K562 (cell line): ENCODE results near the gene GFM2. TPM values are rescaled to one million over a fixed set of nuclear protein-coding genes. Genes with fewer than 3 reads are reported as not detected.

Experiments
- CEBPG ChIP-seq, 3 experiments: fragments of 200-800 bp in 1 of 3; sonication (Bioruptor generic) in 1 of 3; sonication (generic) in 1 of 3; formaldehyde crosslinking in 1 of 3; IDR thresholded peaks in 2 of 3; conservative IDR thresholded peaks in 1 of 3; 2 replicates each; pipeline versions ENCODE4 v1.6.1 to v1.8.0; 2016 to 2022; ENCODE audit warnings: missing compliant biosample characterization in 2 of 3, missing genetic modification characterization in 2 of 3, mild to moderate bottlenecking in 1 of 3, missing genetic modification reagents in 1 of 3
- CTBP1 ChIP-seq: fragments of 450-650 bp; IDR thresholded peaks from 2 replicates; pipeline ENCODE4 v1.6.1; 2016; ENCODE audit warnings: borderline replicate concordance
- CTCF ChIP-seq, 3 experiments: IDR thresholded peaks in 2 of 3; conservative IDR thresholded peaks in 1 of 3; 2 replicates each; pipeline ENCODE4 v1.5.1; 2011 to 2012; ENCODE audit warnings: low read length in 3 of 3, mild to moderate bottlenecking in 3 of 3, control low read depth in 2 of 3, improper control_type of control experiment in 1 of 3, inconsistent platforms in 1 of 3, low read depth in 1 of 3, mixed read lengths in 1 of 3, moderate library complexity in 1 of 3; ENCODE audit not compliant: insufficient read depth in 2 of 3
- GTF2B ChIP-seq: IDR thresholded peaks from 2 replicates; pipeline ENCODE4 v1.6.1; 2011; ENCODE audit not compliant: insufficient read length; ENCODE audit errors: extremely low read depth
- L3MBTL2 ChIP-seq: fragments of 450-650 bp; IDR thresholded peaks from 2 replicates; pipeline ENCODE4 v1.6.1; 2016; ENCODE audit warnings: mild to moderate bottlenecking, moderate library complexity
- MYC ChIP-seq, 2 experiments: fragments of 250-450 bp in 1 of 2; sonication (Bioruptor Pico) in 1 of 2; IDR thresholded peaks; 2 replicates each; pipeline versions ENCODE4 v1.5.1 to v1.6.1; 2012 to 2021; ENCODE audit warnings: low read depth in 2 of 2, borderline replicate concordance in 1 of 2, improper control_type of control experiment in 1 of 2, low read length in 1 of 2, mild to moderate bottlenecking in 1 of 2, moderate library complexity in 1 of 2
- RBM22 ChIP-seq: fragments of 200-400 bp; formaldehyde crosslinking; IDR thresholded peaks from 2 replicates; pipeline ENCODE4 v1.6.1; 2018; ENCODE audit warnings: low read length, low read depth; ENCODE audit not compliant: poor library complexity, severe bottlenecking
- RCOR1 ChIP-seq, 2 experiments: IDR thresholded peaks; 2 replicates each; pipeline ENCODE4 v1.6.1; 2012; ENCODE audit warnings: low read depth in 2 of 2, low read length in 2 of 2, borderline replicate concordance in 1 of 2, improper control_type of control experiment in 1 of 2
- SAFB ChIP-seq: fragments of 200-400 bp; formaldehyde crosslinking; IDR thresholded peaks from 2 replicates; pipeline ENCODE4 v1.6.1; 2017; ENCODE audit warnings: low read depth, low read length, borderline replicate concordance
- SPI1 ChIP-seq: IDR thresholded peaks from 2 replicates; pipeline ENCODE4 v1.6.1; 2011; ENCODE audit warnings: low read depth, low read length, control low read depth, borderline replicate concordance
- TAF1 ChIP-seq: IDR thresholded peaks from 2 replicates; pipeline ENCODE4 v1.6.1; 2011; ENCODE audit warnings: mild to moderate bottlenecking, low read length, moderate library complexity; ENCODE audit not compliant: insufficient read depth, control insufficient read depth, severe bottlenecking; ENCODE audit errors: extremely low read depth
- UBTF ChIP-seq, 2 experiments: IDR thresholded peaks; 2 replicates each; pipeline ENCODE4 v1.6.1; 2012; ENCODE audit warnings: improper control_type of control experiment in 2 of 2, low read depth in 2 of 2, low read length in 2 of 2, borderline replicate concordance in 1 of 2
- XRCC5 ChIP-seq: fragments of 200-400 bp; formaldehyde crosslinking; IDR thresholded peaks from 2 replicates; pipeline ENCODE4 v1.6.1; 2017; ENCODE audit warnings: low read depth, mild to moderate bottlenecking, low read length
- ZNF232 ChIP-seq: sonication (generic); formaldehyde crosslinking; IDR thresholded peaks from 2 replicates; pipeline ENCODE4 v1.8.0; 2022; ENCODE audit warnings: mild to moderate bottlenecking, missing genetic modification reagents
- ZNF444 ChIP-seq: fragments of 250-450 bp; sonication (Bioruptor Pico); IDR thresholded peaks from 2 replicates; pipeline ENCODE4 v1.4.0; 2020; ENCODE audit warnings: mild to moderate bottlenecking, moderate library complexity
- ZNF79 ChIP-seq: fragments of 250-450 bp; sonication (Bioruptor Pico); IDR thresholded peaks from 2 replicates; pipeline ENCODE4 v1.4.0; 2020; ENCODE audit warnings: low read depth, mild to moderate bottlenecking, moderate library complexity
- ZSCAN32 ChIP-seq: fragments of 450-650 bp; formaldehyde crosslinking; IDR thresholded peaks from 2 replicates; pipeline ENCODE4 v1.4.0; 2020; ENCODE audit warnings: mild to moderate bottlenecking, moderate library complexity
- ZZZ3 ChIP-seq: fragments of 450-650 bp; IDR thresholded peaks from 2 replicates; pipeline ENCODE4 v1.6.1; 2016; ENCODE audit warnings: antibody characterized with exemption, mild to moderate bottlenecking, moderate library complexity
- polyA plus RNA-seq, 8 experiments: library from polyadenylated mRNA; depleted of rRNA in 4 of 8; stranded (reverse) in 5 of 8; unstranded in 3 of 8; fragments of >200 nt; fragmentation: Nextera tagmentation in 2 of 8; fragmentation: Illumina TruSeq in 1 of 8; extraction: Ambion mirVana in 2 of 8; extraction: Trizol in 1 of 8; gene quantifications; 2 replicates each; pipeline versions ENCODE4 v1.2.1 to v1.2.3, GENCODE V29; 2011 to 2014; ENCODE audit warnings: inconsistent platforms in 1 of 8, missing spikeins in 1 of 8
- total RNA-seq, 7 experiments: library from RNA; depleted of rRNA in 6 of 7; stranded (reverse); fragments of >200 nt in 6 of 7; fragmentation: Illumina TruSeq in 2 of 7; extraction: Trizol in 2 of 7; gene quantifications; 2 replicates each; pipeline versions ENCODE4 v1.2.1 to v1.2.3, GENCODE V29; 2011 to 2021; ENCODE audit warnings: low replicate concordance in 1 of 7

GFM2 gene
- total and polyA plus RNA-seq, 9 of the 15 experiments (the other 6 are each of a cell fraction or from before 2014, with no cell fraction given): 32.8 to 78.2 (median 52.5) TPM

- no peak for TF ChIP-seq RBM22
- no peak for TF ChIP-seq GTF2B
- TF ChIP-seq CTBP1: 0 out of 2 replicates have a peak, but pooled peaks have one; percentile 17
- TF ChIP-seq CTCF (IDR thresholded peaks at IDR 0.05 in 2 of 3, conservative IDR thresholded peaks at IDR 0.05 in 1 of 3; ENCODE audit: insufficient read depth in 2 of 3, low read depth in 1 of 3, low read length in 3 of 3): 0 out of 6 replicates have a peak, but pooled peaks of 1 of the 3 experiments have one; percentile 7
- TF ChIP-seq ZZZ3: no peak
- peak; percentile 92 for TF ChIP-seq SPI1
- TF ChIP-seq XRCC5: no peak
- no peak for TF ChIP-seq SAFB
- TF ChIP-seq ZNF444 (CRISPR knock-in tag): no peak
- peak; percentile 15; the same call in 1 of the 2 replicates for TF ChIP-seq L3MBTL2
- peak; percentile 24 for TF ChIP-seq TAF1
- TF ChIP-seq ZNF79: no peak
- no peak for TF ChIP-seq ZSCAN32 (CRISPR knock-in tag)
- TF ChIP-seq RCOR1 (IDR thresholded peaks at IDR 0.05; ENCODE audit: borderline replicate concordance in 1 of 2, low read depth in 2 of 2, low read length in 2 of 2): peak in 1 of 2 experiments; percentile 55; a peak in 2 of 4 replicates
- TF ChIP-seq MYC (IDR thresholded peaks at IDR 0.05; ENCODE audit: low read depth, low read length): no peak
- TF ChIP-seq MYC (CRISPR knock-in tag; IDR thresholded peaks at IDR 0.05; ENCODE audit: borderline replicate concordance, low read depth): no peak
- no peak for TF ChIP-seq ZNF232 (CRISPR knock-in tag)
- TF ChIP-seq UBTF (IDR thresholded peaks at IDR 0.05; ENCODE audit: borderline replicate concordance in 1 of 2, low read depth in 2 of 2, low read length in 2 of 2): 0 out of 4 replicates have a peak, but pooled peaks of 1 of the 2 experiments have one; percentile 35
- no peak for TF ChIP-seq CEBPG (CRISPR knock-in tag; IDR thresholded peaks at IDR 0.05)
- 0 out of 4 replicates have a peak, but pooled peaks of 1 of the 2 experiments have one; percentile 7 for TF ChIP-seq CEBPG (tag; conservative IDR thresholded peaks at IDR 0.05 in 1 of 2, IDR thresholded peaks at IDR 0.05 in 1 of 2)
These were observed 80.8 kb downstream of the GFM2 start (continued) for GRCh38 chr5:74685979-74686631.
